ENCODE measurements around the gene TIMP1.
"Not testable (repeated sequence)": the region's sequence is repeated elsewhere in the genome, so short reads cannot be mapped to it uniquely, and the experiment has no call there.

TIMP1 gene

DNA sequence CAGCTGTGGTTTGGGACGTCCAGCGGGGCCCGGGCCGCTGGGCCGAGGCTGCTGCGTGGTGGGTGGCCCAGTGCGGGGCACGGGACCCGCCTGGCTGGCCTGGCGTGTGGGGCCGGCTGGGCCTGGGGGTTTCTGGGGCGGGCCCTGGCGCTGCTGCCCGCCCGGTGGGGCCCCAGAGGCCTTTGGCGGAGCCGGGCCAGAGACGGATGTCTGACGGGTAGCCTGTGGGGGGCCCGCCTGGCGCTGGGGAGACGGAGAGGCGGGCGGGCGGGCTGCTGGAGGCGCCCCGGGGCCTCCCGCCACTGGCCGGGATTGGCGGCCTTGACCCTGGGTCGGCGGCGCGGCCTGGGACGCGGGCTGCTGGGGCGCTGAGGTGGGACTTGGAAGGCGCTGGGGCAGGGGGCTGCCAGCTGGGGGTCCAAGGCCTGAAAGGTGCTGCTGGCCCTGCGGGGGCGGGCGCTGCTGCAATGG lies 8.1 kb upstream of the TIMP1 start:
- no peak for DNase-seq

DNA sequence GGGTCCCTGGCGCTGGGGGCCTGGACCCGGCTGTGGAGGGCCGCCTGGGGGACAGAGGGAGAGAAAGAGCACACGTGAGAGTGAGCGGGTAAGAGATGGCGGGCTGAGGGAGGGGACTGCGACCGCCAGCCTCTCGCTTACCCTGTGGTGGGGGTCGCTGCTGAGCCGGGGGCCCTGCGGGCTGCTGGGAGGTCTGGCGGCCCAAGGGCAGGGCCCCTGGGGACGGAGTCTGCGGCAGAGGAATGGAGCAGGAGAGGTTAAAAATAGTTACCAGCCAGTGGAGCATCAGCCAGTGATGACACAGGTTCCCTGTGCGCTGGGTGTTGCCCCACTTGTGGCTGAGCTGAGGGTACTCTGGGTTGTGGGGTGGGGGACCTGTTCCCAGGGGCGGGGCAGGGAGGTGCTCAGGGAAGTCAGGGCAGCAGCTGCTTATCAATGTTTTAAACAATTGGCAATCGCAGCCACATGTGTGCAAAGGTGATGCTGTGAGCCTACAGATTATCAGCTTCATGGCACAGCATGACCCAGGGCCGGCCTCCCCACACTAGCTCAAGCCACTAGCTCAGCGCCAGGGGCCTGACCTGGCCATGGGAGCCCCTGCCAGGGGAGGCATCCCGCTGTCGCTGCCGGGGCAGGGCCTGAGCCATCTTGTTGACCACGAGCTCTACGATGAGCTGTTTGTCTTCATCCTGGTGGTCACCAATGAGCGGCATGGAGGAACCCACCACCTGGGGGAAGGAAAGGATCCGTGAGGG lies 7.5 kb upstream of the TIMP1 start:
- no peak for DNase-seq

DNA sequence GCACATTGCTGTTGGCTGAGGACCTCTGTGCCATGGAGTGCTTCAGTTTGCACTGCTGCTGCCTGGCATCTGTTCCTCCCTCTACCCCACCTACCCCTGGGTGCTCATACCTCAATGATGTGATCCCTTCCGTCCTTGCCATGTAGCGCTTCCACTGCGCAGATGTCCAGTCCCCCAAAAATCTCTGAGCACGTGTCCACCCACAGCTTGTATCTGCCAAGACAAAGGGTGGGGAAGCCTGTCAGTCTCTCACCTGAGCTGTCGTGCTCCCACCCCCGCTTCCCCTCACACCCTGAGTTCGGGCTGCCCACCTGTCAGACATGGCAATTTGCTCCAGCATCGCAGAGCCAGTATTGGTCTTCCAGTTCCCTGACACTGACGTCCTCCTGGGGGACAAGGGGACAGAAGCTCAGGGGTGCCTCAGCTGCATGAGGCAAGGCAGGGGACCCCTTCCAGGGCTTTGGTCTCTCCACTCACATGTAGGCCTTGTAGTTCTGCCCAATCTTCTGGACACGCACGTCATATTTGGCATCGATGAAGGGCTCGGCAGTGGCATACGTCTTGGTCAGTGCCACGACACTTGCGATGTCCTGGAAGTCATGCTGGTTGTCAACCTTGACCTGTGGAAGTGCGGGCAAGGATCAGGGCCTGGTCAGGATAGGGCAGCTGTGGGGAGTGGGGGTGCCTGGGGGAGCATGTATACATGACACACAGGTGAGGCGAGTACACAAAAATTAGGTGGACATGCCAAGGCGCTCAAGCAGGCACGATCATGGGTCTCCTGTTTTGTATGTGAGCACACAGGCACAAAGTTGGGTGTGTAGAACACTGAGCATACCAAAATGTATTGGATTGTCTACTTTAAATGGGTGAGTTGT lies 6.0 kb upstream of the TIMP1 start:
- DNase-seq = no peak

DNA sequence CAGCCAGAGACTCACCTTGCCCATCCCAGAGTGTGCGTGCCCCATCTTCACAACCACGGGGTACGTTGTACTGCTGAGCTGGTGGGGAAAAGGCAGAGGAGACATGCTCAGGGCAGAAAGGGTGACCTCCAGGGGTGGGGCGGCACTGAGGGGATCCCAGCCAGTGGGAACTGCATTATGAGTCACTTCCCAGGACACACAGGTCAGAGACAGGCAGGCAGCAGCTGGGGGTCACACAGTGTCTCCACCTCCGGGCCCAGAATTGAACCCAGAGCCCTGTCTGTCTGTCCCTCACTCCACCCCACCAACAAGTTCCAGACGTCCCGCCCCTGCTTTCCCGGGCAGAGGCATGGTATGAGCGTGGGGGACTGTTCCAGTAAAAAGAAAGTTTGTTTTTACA lies 4.8 kb upstream of the TIMP1 start:
- no peak for DNase-seq

DNA sequence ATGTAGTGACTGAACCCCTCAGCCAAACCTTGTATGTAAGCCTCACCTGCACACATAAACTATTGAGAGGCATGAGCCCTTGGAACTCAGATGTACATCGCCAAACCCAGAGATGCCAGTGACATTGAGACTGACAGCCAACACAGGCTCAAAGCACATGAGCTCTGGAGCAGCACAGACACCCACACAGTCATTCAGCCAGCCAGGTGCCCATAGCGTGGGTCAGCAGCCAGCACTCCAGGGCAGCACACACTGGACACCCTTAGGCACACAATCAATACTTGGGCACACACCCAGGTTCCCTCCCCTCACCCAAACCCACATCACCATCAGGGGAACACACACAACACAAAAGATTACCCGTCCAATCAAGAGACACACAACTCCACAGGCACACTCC lies 4.3 kb upstream of the TIMP1 start:
- DNase-seq = no peak

DNA sequence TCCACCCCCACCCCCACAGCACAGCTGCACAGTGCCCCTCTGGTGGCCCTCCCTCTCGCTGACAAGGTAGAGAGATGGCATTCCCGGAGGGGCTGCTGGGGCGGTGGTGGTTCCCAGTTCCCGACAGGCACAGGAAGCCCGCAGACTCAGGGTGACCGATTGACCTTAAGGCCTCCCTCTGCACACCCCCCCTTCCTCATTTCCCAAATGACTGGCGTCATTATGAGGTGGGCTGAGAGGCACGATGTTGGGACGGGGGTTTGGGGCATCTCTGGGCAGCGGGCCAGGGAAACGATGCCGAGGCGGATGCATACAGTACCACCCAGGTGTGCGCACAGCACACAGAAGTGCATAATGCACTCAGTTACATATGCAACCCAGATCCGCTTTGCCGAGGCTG lies 3.5 kb upstream of the TIMP1 start:
- DNase-seq = no peak

DNA sequence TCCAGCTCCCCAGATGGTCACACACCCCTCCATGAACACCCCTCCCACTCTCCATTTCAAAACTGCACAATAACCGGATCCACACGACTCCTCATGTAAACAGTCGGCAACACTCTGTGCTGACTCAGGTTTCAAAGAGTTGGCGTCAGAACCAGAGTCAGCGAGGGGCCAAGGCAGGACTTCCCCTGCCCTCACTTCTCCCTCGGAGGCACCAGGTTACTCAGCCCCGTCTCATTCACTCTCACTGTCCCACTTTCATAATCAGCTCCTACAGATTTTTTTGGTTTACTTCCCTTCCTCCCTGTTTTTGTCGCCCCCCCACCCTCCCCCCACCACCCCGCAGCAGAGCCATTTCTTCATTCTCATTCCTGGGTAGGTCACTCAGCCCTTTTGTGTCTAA lies 2.7 kb upstream of the TIMP1 start:
- no peak for DNase-seq

DNA sequence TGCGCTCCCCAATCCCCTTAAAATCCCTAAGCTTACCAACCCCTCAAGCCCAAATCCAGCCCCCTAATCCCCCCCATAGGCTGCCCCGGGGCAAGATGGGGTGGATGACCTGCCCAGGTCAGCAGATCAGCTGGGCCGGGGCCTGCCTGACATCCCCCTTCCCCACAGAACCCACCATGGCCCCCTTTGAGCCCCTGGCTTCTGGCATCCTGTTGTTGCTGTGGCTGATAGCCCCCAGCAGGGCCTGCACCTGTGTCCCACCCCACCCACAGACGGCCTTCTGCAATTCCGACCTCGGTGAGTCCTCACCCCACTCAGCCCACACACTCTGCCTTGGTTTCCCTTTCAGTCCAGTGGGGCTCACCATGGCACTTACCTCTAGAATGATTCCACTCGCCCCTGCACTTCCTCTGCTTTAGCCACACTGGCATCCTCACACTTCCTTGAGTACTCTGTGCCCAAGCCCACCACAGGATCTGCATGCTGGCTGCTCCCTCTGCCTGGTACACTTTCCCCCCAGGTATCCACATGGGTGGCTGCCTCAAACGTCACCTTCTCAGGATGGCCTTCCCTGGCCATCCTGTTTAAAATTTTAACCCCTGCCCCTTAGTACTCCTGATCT lies 1.1 kb downstream of the TIMP1 start:
- DNase-seq = no peak

DNA sequence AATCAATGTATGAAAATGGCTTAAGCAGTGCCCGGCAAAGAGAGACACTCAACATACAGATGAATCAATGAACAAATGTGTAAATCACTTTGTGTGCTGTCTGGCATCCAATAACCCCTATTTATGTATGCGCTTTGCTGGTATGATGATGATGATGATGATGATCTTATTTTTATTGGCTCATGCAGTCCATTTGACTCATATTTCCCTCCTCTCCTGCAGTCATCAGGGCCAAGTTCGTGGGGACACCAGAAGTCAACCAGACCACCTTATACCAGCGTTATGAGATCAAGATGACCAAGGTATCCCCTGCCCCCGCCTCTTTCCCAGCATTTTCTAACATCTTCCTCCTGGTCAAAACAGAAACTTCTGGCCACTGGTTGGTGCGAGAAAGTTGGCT lies 2.5 kb downstream of the TIMP1 start:
- DNase-seq = no peak

DNA sequence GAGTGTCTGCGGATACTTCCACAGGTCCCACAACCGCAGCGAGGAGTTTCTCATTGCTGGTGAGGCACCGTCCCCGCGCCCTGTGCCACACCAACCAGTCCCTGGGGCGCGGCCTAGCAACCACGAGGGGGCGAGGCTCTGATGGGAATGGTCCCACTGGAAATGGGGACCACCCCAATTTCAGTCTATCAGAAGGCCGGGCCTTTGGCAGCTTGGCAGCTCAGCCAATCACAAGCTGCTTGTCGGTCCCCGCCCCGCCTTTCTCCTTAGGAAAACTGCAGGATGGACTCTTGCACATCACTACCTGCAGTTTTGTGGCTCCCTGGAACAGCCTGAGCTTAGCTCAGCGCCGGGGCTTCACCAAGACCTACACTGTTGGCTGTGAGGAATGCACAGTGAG lies 3.0 kb downstream of the TIMP1 start:
- no peak for DNase-seq

DNA sequence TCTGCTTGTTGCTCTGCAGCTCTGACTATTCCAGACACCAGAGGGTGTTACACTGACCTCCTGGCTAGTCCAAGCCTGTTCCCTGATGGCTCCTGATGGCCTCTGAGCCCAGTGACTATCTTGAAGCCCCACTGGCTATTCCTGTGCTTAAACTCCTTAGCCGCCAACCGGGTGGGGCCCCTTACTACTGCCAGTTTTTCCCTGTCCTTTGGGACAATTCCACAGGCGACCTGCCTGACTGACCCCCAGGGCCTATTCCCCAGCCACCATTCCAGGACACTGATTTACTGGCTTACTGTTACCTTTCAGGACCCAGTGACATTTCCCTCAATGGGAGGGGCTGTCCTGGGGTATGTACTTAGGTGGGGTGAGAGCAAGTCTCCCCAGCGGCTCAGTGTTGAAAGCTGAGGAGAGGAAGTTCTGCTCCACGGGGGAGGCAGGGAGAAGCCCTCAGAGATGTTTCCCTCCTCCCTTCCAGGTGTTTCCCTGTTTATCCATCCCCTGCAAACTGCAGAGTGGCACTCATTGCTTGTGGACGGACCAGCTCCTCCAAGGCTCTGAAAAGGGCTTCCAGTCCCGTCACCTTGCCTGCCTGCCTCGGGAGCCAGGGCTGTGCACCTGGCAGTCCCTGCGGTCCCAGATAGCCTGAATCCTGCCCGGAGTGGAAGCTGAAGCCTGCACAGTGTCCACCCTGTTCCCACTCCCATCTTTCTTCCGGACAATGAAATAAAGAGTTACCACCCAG lies 4.0 kb downstream of the TIMP1 start:
- no peak for DNase-seq

DNA sequence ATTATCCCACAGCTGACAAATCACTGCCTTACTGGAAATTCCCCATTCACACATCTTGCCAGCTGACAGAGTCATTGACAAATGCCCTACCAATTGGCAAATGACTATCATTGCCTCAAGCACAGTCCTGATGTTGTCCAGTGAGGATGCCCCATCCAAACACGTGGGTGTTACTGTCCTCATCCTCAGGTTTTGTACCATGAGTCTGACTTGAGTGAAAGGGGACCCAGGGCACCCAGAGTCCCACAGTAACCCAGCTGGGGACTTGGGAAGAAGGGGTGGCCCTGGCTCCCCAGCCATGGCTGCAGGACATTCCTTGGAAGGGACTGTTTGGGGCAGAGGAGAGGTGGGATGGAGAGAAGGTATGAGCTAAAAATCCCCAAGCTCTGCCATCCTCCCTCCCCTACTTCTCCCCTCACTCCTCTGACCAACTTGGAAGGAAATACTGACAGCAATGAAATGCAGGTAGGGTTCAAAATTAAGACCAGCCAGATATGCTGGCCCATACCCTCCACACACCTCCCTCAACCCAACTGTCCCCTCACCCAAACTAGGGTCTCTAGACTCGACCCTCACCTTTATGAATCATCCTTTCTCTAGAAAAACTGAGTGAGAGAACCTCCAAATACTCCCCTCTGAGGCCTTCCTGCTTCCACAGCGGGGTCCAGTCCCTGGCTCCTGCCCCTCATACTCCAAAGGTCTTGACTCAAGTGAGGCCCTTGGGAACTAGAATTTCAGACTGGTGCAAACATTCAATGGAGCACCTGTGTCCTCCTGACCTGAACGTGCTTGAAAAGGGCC lies 5.1 kb downstream of the TIMP1 start:
- DNase-seq = no peak

DNA sequence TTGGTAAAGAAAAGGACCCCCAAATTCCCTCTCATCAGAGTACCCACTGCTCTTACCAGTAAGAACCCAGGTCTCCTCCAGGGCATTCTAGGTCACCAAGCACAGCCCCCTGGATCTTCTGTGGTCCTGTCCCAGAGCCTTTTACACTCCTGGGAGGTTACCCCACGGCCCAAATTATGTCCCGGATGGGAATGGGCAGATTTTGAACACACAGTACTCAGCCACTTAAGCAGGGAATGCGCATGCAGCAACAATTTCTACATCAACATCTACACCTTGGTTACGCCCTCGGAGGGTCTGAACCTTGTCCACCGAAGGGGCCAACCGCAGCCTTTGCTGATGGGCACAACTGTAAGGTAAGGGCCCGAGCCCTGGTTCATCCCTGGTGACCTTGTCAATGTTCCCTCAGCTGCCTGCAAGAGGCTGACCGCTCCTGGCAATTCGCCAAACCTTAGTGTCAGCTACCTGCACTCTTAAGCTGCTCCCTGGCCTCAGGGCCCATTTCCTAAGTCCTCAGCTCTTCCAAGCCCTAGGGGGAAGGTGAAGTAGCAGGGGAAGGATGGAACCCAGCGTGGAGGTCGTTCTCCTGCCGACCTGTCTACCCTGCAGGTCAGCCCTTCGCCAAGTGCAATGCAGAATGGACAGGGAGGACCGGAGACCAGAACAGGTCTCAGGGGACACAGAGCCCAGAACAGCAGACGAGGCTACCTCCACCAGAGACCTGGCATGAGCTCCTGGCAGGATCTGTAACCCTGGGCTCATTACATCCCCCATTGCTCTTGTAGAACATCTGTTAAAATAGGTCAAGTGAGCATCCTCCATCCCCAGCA lies 5.9 kb downstream of the TIMP1 start:
- DNase-seq = no peak

DNA sequence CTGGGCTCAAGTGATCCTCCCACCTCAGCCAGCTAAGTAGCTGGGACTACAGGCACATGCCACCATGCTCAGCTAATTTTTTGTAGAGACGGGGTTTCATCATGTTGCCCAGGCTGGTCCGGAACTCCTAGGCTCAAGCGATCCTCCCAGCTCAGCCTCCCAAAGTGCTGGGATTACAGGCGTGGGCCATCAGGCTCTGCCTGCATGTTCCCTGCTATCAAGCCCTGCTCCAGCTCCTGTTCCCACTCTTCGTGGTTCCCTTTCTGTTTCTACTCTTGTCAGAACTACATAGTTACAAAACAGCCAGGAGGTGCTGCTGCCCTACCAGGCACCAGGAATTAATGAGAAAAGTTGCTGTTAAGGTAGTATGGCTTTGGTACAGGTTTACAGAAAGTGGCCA lies 8.7 kb downstream of the TIMP1 start:
- no peak for DNase-seq

DNA sequence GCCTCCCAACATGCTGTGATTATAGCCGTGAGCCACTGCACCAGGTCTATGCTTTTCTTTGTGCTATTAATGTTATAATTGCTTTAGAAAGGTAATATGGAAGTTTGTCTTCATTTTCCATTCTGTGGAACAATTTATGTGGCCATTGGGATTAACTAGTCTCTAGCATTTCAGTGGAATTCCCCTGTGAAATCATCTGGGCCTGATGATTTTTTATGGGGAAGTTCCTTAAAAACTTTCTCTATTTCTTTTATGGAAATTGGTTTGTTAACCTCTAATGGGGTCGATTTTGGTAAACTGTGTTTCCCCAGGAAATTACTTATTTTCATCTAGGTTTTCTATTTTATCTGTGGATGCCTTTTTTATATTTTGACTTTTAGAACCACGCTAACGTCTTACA lies 11.3 kb downstream of the TIMP1 start:
- DNase-seq = no peak

DNA sequence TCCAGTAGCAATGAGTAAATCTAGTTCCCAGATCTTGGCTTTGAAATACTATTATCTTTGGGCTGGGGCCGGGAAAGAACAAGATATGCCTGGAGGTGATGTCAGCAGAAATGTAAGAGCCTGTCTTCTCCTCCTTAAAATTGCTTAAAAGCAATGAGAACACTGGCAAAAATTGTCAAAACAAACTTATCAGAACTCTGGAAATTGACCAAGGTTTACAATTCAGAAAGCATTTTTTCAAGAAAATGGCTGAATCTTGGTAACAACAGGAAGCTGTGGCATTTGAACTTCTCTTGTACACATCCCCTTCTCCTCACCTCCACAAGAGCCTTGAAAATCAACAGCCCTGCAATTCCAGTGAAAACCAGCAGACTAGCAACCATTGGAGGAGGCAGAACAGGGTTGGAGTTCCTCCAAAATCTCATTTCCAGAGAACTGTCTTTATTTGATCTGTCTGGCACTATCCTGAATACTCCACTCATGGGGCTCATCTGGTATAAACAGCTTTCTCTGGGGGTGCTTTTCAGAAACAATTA lies 13.5 kb downstream of the TIMP1 start:
- no peak for DNase-seq

DNA sequence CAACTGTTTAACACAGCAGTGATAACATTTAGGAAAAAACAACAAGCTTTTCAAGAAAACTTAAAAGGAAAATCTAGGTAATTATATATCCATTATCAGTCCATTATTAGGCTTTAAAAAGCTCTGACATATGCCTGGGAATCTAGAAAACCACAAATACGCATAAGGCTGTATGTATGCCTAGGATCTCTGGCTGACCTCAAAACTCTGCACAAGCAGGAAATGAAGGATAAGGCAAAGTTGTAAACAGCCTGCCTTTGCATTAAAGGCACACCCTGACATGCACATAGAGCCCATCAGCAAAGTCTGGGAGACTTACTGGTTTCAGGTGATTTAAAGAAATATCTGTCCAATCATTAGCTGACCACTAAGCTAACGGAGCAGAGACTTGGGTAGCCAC lies 14.0 kb downstream of the TIMP1 start:
- no peak for DNase-seq

DNA sequence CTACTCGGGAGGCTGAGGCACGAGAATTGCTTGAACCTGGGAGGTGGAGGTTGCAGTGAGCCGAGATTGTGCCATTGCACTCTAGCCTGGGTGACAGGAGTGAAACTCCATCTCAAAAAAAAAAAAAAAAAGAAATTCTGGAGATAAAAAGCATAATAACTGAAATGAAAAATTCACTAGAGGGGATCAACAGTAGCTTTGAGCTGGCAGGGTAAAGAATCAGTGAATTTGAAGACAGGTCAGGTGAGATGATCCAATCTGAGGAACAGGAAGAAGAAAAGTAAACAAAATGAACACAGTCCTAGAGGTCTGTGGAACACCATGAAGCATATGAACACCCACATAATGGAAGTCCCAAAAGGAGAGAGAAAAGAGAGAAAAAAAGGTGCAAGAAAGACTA lies 15.0 kb downstream of the TIMP1 start:
- no peak for DNase-seq

DNA sequence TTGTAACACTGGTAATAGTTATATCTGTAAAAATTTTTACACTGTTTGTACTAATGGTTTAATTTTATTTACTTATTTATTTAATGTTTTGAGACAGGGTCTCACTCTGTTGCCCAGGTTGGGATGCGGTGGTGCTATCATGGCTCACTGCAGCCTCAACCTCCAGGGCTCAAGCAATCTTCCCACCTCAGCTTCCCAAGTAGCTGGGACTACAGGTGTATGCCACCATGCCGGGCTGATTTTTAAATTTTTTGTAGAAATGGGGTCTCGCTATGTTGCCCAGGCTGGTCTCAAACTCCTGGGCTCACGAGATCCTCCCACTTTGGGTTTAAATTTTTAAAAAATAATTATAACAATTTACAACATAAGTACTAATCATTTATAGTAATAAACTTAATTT lies 20.9 kb downstream of the TIMP1 start:
- not testable (repeated sequence) for DNase-seq

DNA sequence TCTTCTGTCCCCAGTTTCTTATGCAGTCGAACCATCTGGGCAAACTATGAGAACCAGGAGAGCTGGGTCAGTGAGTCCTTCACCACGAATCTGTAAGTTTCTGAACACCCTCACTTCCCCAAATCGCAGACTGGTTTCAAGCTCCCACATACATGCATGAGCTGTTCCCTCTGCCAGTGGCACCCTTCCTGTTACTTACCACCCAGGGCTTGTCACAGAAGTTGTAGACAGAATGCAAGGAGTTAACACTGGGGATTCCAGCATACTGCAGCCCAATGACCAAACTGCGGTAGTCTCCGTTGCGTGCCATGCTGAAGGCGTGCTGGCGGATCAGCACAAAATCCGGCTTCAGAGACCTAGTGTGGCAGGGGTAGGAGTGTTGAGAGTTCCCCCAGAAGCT lies 22.8 kb downstream of the TIMP1 start:
- no peak for DNase-seq

DNA sequence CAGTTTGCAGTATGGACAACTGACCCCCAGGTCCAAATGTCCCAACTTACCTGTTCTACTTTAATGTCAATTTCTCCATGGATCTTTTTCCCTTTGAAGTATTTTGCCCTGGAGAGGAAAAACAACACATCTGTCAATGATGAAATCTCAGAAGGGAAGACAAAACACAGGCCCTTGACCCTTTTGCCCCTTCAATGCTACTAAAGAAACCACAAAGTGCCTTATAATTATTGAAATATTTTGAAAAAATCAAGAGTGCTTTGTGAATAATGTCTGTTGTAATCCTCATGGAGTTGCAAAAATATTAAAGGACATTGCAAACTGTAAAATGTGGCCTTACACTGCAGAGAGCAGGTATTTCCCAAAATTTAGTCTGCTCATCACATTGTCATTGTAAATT lies 24.9 kb downstream of the TIMP1 start:
- DNase-seq = no peak

All from DMS79 (cell line).